Common myeloid progenitor, CD34-positive (primary cell): ENCODE data around the gene AP1M1.

Source experiments
- CTCF ChIA-PET: fragments of 350-600 bp; sonication (Branson Sonifier 250); formaldehyde crosslinking; loops from one replicate; lab custom pipeline; 2021; ENCODE audit warnings: antibody characterized with exemption; lab: Charles Lee
- POLR2A ChIA-PET: fragments of 350-600 bp; sonication (Branson Sonifier 250); formaldehyde crosslinking; loops from one replicate; lab custom pipeline; 2021; ENCODE audit warnings: antibody characterized with exemption; lab: Charles Lee
- DNase-seq, 3 donors: peaks; one replicate each; pipeline versions ENCODE4 v3.0.0 to v3.0.0-alpha.2; 2013
- H3K27ac ChIP-seq, 2 experiments: 1 replicate in 1 of 2; 2 replicates in 1 of 2; pipeline ENCODE4 v1.7.0; 2013; ENCODE audit warnings: inconsistent platforms in 2 of 2, low read length in 2 of 2, mild to moderate bottlenecking in 2 of 2, low read depth in 1 of 2, moderate library complexity in 1 of 2; ENCODE audit not compliant: severe bottlenecking in 2 of 2, insufficient read depth in 1 of 2, poor library complexity in 1 of 2
- H3K27me3 ChIP-seq, 5 experiments: replicated peaks in 2 of 5; 1 replicate in 3 of 5; 2 replicates in 2 of 5; pipeline versions ENCODE4 v1.6.1 to v1.7.0; 2013; ENCODE audit warnings: low read length in 4 of 5, mild to moderate bottlenecking in 2 of 5, moderate library complexity in 2 of 5, inconsistent platforms in 1 of 5; ENCODE audit not compliant: insufficient read depth in 5 of 5, control insufficient read depth in 4 of 5
- H3K36me3 ChIP-seq, 4 experiments: 1 replicate in 2 of 4; 2 replicates in 2 of 4; pipeline versions ENCODE4 v1.6.1 to v1.7.0; 2013; ENCODE audit warnings: low read length in 3 of 4, control low read depth in 1 of 4, mild to moderate bottlenecking in 1 of 4; ENCODE audit not compliant: control insufficient read depth in 4 of 4, insufficient read depth in 4 of 4
- H3K4me1 ChIP-seq, 4 experiments: 1 replicate in 3 of 4; 2 replicates in 1 of 4; pipeline versions ENCODE4 v1.6.1 to v1.7.1; 2013; ENCODE audit warnings: low read length in 3 of 4, mild to moderate bottlenecking in 3 of 4, control low read depth in 1 of 4, inconsistent platforms in 1 of 4, moderate library complexity in 1 of 4; ENCODE audit not compliant: control insufficient read depth in 4 of 4, insufficient read depth in 4 of 4; ENCODE audit errors: control extremely low read depth in 1 of 4
- H3K4me3 ChIP-seq, 7 experiments: 1 replicate in 4 of 7; 2 replicates in 3 of 7; pipeline versions ENCODE4 v1.5.1 to v1.7.0; 2013; ENCODE audit warnings: mild to moderate bottlenecking in 7 of 7, low read length in 6 of 7, moderate library complexity in 6 of 7, inconsistent platforms in 2 of 7, low read depth in 2 of 7, control low read depth in 1 of 7; ENCODE audit not compliant: insufficient read depth in 4 of 7, control insufficient read depth in 1 of 7; ENCODE audit errors: extremely low read depth in 1 of 7
- H3K9me3 ChIP-seq, 5 experiments: 1 replicate in 4 of 5; 2 replicates in 1 of 5; pipeline versions ENCODE4 v1.6.1 to v1.7.1; 2013; ENCODE audit warnings: low read length in 4 of 5, mild to moderate bottlenecking in 2 of 5, inconsistent platforms in 1 of 5, low read depth in 1 of 5, moderate library complexity in 1 of 5; ENCODE audit not compliant: control insufficient read depth in 4 of 5, insufficient read depth in 2 of 5; ENCODE audit errors: control extremely low read depth in 1 of 5
- WGBS: methylation state at CpG from one replicate; pipeline ENCODE4 v1.1.5; 2013; ENCODE audit not compliant: insufficient coverage; 5-methylcytosine and 5-hydroxymethylcytosine counted together

The AP1M1 gene

DNA sequence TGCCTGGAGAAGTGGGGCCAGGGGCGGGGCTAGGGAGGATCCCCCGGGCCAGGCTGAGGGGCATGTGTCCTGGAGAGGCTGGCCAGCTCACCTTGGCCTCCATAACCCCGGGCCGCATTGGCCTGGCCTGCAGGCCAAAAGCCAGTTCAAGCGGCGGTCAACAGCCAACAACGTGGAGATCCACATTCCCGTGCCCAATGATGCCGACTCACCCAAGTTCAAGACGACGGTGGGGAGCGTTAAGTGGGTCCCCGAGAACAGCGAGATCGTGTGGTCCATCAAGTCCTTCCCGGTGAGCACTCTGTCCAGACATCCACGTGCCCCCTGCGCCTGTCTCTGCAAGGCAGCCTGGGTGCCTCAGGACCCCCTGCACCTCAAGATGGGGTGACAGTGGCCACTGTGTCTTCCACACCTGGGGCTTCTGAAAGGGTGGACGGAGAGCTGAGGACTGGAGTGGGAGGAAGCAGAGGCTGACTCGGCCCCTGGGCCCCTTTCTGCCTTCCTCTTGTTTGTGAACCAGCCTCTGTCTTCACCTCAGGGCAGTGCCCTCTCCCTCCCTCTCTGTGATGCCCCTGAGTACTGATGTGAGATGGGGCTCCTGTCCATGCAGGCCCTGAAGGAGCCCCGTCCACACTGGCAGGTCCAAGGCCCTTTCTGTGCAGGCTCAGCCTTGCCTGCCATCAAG is 31.1 kb downstream of the AP1M1 start:
- Histone ChIP-seq H3K27ac (no peak overlapping the region), H3K4me1 (peaks cover 0 to 2% (median 0%) of the 10 kb centered on the region in 4 experiments), H3K4me3 (no peak overlapping the region), H3K36me3 (peaks cover 12 to 91% (median 65%) of the 10 kb centered on the region in 4 experiments), H3K27me3 (no peaks in the 10 kb centered on the region), H3K9me3 (no peaks in the 10 kb centered on the region)
- 90% methylated on average over 19 of the region's 21 CpGs for WGBS
- DNase-seq, result no peak
- ChIA-PET POLR2A (no interaction called here), CTCF (interaction anchor here (1.1 to 1.7 kb wide), 2 partner anchors 9 to 134 kb away, joined by 3 to 5 read pairs; no protein-coding TSS in a partner anchor)

GRCh38 chr19:16229322-16229641 is 31.6 kb downstream of the AP1M1 start:
- Histone ChIP-seq H3K4me1 (peaks cover 0 to 2% (median 0%) of the 10 kb centered on the region in 4 experiments), H3K27ac (no peak overlapping the region), H3K4me3 (no peak overlapping the region), H3K27me3 (no peaks in the 10 kb centered on the region), H3K9me3 (no peaks in the 10 kb centered on the region), H3K36me3 (peaks cover 12 to 91% (median 65%) of the 10 kb centered on the region in 4 experiments)
- ChIA-PET POLR2A (no interaction called here), CTCF (interaction anchor here (0.8 to 1.1 kb wide), 2 partner anchors 18 to 134 kb away, joined by 3 to 5 read pairs; no protein-coding TSS in a partner anchor)
- no peak for DNase-seq
- 96% methylated on average over 9 of the region's 9 CpGs for WGBS

DNA sequence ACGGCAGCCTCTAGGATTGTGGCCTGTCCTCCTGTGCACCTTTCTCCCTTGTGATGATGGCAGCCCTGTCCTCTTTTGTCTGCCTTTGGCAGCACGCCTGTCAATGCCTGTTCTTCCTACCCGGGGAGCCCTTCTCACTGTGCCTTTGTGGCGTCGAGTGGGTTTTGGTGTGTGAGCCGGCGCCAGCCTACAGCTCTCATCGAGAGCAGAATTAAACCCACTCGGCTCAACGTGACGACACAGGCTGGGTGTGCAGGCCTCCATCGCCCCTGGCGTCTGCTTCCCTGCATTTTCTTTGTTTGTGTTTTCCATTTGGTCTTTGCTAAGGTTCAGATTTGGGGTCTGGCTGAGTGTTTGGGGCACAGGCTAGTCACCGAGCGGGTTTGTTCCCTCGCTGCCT is 34.4 kb downstream of the AP1M1 start:
- ChIA-PET CTCF (no interaction called here), POLR2A (no interaction called here)
- Histone ChIP-seq H3K36me3 (peaks cover 16 to 89% (median 60%) of the 10 kb centered on the region in 4 experiments), H3K9me3 (no peaks in the 10 kb centered on the region), H3K27me3 (no peaks in the 10 kb centered on the region), H3K4me3 (no peak overlapping the region), H3K4me1 (peaks cover 0 to 3% (median under 1%) of the 10 kb centered on the region in 4 experiments), H3K27ac (no peak overlapping the region)
- no peak for DNase-seq
- 96% methylated on average over 15 of the region's 16 CpGs for WGBS

- DNase-seq, result no peak
- WGBS, result 98% methylated on average over 13 of the region's 13 CpGs
- Histone ChIP-seq H3K27me3 (no peaks in the 10 kb centered on the region), H3K27ac (no peak overlapping the region), H3K36me3 (peaks cover 16 to 84% (median 57%) of the 10 kb centered on the region in 4 experiments), H3K4me3 (no peak overlapping the region), H3K9me3 (no peaks in the 10 kb centered on the region), H3K4me1 (peaks cover under 1 to 7% (median 1%) of the 10 kb centered on the region in 4 experiments)
- POLR2A ChIA-PET, result no interaction called here
- CTCF ChIA-PET, result interaction anchor here (0.5 kb wide), 1 partner anchor 87 kb away, joined by 3 read pairs; no protein-coding TSS in a partner anchor
Observed at GRCh38 chr19:16232568-16232967, 34.9 kb downstream of the AP1M1 start.

DNA sequence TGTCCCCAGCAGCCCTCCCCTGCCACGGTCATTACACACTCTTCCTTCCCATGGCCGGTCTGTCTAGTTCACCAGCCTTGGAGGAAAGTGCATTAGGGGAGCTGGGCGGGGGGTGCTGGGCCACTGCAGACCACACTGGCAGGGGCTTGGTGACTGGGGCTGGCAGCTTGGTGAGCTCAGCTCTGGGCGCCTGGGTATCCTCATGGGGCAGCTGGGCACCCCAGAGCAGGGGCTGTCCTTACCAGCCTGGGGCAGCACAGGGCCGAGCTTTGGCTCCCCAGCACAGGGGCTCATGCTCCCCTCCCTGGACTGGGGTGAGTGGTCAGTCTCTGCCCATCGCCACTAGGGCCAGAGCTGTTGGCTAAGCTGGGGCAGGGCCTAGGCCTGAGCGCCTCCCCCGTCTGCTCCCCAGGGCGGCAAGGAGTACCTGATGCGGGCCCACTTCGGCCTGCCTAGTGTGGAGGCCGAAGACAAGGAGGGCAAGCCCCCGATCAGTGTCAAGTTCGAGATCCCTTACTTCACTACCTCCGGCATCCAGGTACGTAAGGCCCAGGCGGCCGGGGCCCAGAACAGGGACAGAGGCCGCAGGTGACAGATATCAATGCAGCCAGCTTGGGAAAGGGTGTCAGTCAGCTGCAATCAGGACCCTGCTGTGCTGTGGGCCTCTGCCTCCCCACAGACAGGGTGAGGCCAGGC is 35.5 kb downstream of the AP1M1 start:
- Histone ChIP-seq H3K27me3 (no peaks in the 10 kb centered on the region), H3K9me3 (no peaks in the 10 kb centered on the region), H3K36me3 (peaks cover 15 to 78% (median 51%) of the 10 kb centered on the region in 4 experiments), H3K4me3 (no peak overlapping the region), H3K4me1 (peaks cover 5 to 14% (median 7%) of the 10 kb centered on the region in 4 experiments), H3K27ac (no peak overlapping the region)
- over 99% methylated on average over 14 of the region's 19 CpGs for WGBS
- CTCF ChIA-PET, result interaction anchor here (0.5 kb wide), 1 partner anchor 88 kb away, joined by 3 read pairs; no protein-coding TSS in a partner anchor
- no peak for DNase-seq
- POLR2A ChIA-PET, result no interaction called here

DNA sequence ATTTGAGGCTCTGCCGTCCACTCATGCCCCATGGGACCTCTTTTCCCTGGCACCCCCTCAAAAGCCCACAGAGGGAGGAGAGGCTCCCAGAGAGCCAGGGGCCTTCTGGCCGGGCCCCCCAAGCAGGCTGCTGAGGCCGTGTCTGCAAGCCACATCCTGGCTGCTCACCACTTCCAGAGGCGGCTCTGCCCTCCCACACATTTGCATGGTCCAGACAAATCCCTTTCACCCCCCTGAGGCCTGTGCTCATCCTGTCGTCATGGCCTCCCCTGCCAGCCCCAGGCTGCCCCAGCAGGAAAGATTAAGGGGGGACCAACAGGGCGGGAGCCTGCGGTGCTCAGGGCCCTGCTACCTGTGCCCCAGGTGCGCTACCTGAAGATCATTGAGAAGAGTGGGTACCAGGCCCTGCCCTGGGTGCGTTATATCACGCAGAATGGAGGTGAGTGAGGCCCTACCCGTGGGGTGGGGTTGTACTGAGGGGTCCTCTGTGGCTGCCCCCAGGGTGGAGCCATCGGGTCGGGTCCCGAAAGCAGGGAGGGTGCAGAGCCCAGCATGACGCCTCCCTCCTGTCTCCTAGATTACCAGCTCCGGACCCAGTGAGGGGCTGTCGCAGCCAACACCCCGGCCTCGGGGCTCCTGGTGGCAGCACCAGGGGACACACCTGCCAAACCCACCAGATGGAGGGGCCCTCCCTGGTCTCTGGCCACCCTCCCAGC is 36.3 kb downstream of the AP1M1 start:
- no peak overlapping the region for H3K27ac ChIP-seq
- H3K4me1 ChIP-seq, result peaks cover 5 to 21% (median 12%) of the 10 kb centered on the region in 4 experiments
- ChIA-PET CTCF (interaction anchor here (2.1 kb wide), 1 partner anchor 11 kb away, joined by 5 read pairs; no protein-coding TSS in a partner anchor), POLR2A (no interaction called here)
- no peaks in the 10 kb centered on the region for H3K27me3 ChIP-seq
- no peaks in the 10 kb centered on the region for H3K9me3 ChIP-seq
- DNase-seq, result no peak
- H3K36me3 ChIP-seq, result peaks cover 14 to 70% (median 47%) of the 10 kb centered on the region in 4 experiments
- no peak overlapping the region for H3K4me3 ChIP-seq
- 89% methylated on average over 15 of the region's 19 CpGs for WGBS
